Posterior vena cava (tissue), 2 donors: ENCODE results near the gene ZNF573. TPM values are rescaled to one million over a fixed set of nuclear protein-coding genes. Genes with fewer than 3 reads are reported as not detected.
"Not testable (repeated sequence)": the region's sequence is repeated elsewhere in the genome, so short reads cannot be mapped to it uniquely, and the experiment has no call there.

Source experiments
- DNase-seq: peaks from one replicate; pipeline ENCODE4 v3.0.0-alpha.2; 2020; ENCODE audit warnings: low spot score
- intact Hi-C, 2 donors: fragments of 100-400 bp; cut with DNase I; formaldehyde crosslinking; loops; one replicate each; pipeline versions ENCODE4 v1.14.1 to v1.14.2; 2022 to 2023
- long read RNA-seq, 2 donors: library from polyadenylated mRNA; unstranded; transcript quantifications; one replicate each; pipeline ENCODE4 v2.0.0, GENCODE V29; 2020 to 2021
- total RNA-seq, 2 donors: library from RNA; stranded (reverse); fragmentation: NEBNext Ultra II Directional; extraction: Animal tissue kit (Norgen Biotek cat#: 25700); gene quantifications; one replicate each; pipeline ENCODE4 v1.2.1, GENCODE V29; 2021
- donor health status: DM: yes; HTN: yes; CAD: no.
- donor health status: DM: yes; HTN: yes; CAD: no.

Gene ZNF573
- 10 to 100 TPM in 1 of 2 donors, 1 to 10 TPM in 1; 9.9 to 11.8 TPM for total RNA-seq
- long read RNA-seq, donor 1, partial matches to known transcripts, result 0 of 7 reads
- long read RNA-seq, donor 1, other reads (novel, unspliced or antisense), result 5 of 7 reads
- long read RNA-seq, donor 2, partial matches to known transcripts, result 0 of 2 reads
- long read RNA-seq, donor 2, other reads (novel, unspliced or antisense), result 1 of 2 reads

GRCh38 chr19:37779127-37780005 lies at the start of gene ZNF573:
TSS of gene ZNF573 (minus strand) at chr19:37779586. CDS start at chr19:37773729, 5,857 bp downstream.
- DNase-seq, result peak; percentile 94
- intact Hi-C loops, result no loop called here

DNA sequence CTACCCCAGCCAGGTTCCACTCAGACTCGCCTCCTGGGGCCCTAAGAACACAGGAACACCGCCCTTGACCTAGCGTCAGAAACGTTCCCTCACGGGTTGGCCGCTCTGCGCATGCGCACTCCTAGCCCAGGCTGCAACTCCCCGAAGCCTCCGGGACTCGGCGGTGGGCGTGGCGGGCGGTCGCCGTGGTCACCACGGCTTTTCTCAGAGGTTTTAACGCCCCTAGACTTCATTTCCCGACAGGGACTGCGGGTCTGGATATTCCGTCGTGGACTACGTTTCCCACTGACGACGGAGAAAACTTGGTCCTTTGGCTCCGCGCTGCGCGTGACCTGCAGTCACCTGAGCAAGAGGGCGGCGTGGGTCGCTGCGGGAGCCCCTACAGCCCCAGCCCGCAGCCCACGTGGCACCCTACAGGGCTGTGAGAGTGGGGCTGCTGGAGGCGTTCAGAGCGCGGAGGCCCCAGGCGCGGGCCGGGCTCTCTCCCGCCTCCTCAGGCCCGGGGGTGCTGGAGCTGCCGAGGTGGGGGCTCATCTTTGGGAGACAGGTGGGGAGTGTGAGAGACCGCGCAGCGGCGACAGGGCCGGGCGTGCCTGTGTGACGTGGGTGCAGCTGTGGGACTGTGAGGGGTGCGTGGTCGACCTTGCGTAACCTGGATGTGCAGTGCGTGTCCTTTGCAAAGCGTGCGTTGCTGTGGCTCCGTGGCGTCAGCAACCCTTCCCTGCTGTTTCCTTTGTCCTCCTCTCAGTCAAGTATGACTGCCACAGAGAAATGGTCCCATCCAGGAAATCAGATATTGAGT lies 38.0 kb upstream of the ZNF573 start:
- DNase-seq, result peak; percentile 92
- intact Hi-C loops, result no loop called here

DNA sequence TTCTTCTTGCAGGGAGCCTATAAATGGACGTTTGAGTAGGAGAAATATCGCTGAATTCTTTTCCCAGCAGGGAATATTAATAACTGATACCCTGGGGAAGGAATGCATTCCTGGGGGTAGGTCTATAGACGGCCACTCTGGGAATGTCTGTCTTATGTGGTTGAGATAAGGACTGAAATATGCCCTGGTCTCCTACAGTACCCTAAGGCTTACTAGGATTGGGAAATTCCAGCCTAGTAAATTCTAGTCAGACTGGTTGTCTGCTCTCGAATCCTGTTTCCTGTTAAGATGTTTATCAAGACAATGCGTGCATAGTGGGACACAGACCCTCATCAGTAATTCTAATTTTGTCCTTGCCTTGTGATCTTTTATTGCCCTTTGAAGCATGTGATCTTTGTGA lies 36.2 kb upstream of the ZNF573 start:
- intact Hi-C loops, DNase-seq: not testable (repeated sequence)

GRCh38 chr19:37813340-37813739 lies 34.0 kb upstream of the ZNF573 start:
- intact Hi-C loops, result no loop called here

DNA sequence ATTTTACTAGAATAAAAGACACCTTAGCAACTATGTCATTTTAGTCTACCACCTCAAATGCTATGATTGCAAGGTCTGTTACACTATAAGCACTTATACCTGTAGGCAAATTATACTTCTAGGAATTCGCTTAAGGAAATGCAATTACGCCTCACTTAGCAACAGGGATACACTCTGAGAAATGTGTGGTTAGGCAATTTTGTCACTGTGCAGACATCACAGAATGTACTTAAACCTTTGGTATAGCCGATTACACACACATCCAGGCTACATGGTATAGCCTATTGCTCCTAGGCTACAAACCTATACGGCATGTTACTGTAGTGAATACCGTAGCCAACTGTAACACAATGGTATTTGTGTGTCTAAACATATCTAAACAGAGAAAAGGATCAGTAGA lies 30.0 kb upstream of the ZNF573 start:
- intact Hi-C loops, result no loop called here

More at GRCh38 chr19:37813340-37813739, 34.0 kb upstream of the ZNF573 start:
- DNase-seq, result no peak

GRCh38 chr19:37803249-37803840 lies 24.0 kb upstream of the ZNF573 start:
- intact Hi-C loops, result no loop called here
- DNase-seq, result no peak

More for the DNA sequence above, 30.0 kb upstream of the ZNF573 start:
- DNase-seq, result no peak

DNA sequence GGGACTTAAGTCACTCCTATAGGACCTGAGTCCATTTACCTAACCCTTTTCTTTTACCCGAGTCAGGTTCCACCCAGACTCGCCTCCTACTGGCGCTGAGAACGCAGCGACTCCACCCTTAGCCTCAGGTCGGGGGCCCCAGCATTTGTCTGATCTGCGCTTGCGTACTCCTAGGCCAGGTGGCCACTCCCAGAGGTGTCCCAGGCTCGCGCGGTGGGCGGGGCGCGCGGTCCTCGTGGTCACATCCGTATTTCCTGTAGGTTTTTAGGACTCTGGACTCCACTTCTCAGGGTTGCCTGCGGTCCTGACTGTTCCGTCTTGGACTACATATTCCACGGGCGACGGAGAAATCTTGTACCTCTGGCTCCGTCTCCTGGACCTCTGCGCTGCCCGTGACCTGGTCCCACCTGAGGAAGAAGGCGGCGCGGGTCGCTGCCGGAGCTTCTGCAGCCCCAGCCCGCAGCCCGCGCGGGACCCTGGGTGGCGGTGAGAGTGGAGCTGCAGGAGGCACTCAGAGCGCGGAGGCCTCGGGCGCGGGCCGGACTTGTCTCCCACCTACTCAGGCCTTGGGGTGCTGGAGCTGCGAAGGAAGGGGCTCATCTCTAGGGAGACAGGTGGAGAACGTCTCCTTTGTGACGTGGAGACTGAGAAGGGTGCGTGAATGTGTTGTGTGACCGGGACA lies 11.0 kb upstream of the ZNF573 start:
- intact Hi-C loops, result no loop called here
- no peak for DNase-seq

DNA sequence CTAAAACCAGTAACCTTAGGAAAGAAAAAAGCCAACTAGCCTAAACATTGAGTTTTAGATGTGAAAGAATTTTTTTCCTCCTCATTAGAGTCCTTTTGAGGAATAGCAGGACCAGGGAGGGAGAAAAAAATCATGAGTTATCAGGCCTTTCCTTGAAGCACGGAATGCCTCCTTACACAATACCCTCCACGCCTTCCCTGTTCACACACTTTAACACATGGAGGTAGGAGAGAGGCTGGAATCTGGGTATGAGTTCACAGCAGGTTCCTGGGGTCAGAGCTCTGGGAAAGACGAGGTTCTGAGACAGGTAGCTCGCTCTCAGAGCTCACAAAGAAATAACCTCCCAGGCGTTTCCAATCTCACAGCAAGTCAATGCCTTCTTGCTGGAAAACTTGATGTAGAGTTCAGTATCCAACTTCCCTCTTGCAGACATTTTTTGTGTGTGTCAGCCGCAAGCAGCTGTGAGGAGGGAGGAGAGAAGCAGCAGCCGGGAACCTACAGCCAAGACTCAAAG lies 716 bp downstream of the ZNF573 start:
- intact Hi-C loops, result no loop called here
- no peak for DNase-seq

- no peak for DNase-seq
- intact Hi-C loops, result no loop called here
These were observed 8.4 kb downstream of the ZNF573 start for GRCh38 chr19:37770985-37771384.

GRCh38 chr19:37763488-37763887 lies 15.9 kb downstream of the ZNF573 start:
- intact Hi-C loops, result no loop called here
- DNase-seq, result no peak

- DNase-seq, intact Hi-C loops: not testable (repeated sequence)
These were observed 21.7 kb downstream of the ZNF573 start for GRCh38 chr19:37757683-37758082.

DNA sequence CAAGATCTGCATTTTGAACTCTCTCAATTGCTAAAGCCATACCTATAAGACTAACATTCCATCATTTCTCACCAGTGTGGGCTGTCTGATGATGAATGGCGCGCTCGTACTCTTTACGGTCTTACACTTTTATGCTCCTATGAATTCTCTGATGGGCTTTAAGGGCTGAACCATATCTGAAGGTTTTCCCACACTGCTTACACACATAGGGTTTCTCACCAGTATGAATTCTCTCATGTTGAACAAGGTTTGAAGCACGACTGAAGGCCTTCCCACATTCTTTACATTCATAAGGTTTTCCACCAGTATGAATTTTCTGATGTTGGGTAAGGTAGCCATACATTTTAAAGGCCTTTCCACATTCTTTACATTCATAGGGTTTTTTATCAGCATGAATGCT lies 41.0 kb downstream of the ZNF573 start:
- intact Hi-C loops, result no loop called here
- no peak for DNase-seq

DNA sequence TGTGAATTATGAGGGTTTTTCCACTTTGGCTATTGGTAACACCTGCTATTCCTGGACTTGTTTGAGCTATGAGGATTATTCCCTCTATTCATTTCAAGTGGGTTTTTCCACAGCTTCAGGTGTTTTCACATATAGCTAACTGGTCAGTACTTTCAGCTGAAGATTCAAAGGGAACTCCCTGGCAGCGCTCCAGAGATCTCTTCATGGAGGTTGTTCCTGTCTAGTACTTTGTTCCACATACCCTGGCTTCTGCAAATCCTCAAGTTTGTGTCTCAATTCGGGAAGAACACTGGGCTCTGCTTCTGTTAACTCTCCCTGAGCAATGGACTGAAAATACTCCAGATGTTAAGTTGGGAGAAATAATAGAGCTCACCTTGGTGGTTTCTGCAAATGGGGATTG lies 54.2 kb downstream of the ZNF573 start:
- DNase-seq, result no peak

GRCh38 chr19:37719927-37720265 lies 59.5 kb downstream of the ZNF573 start:
- no peak for DNase-seq
- intact Hi-C loops, result no loop called here

More for the DNA sequence above, 54.2 kb downstream of the ZNF573 start:
- intact Hi-C loops, result no loop called here

DNA sequence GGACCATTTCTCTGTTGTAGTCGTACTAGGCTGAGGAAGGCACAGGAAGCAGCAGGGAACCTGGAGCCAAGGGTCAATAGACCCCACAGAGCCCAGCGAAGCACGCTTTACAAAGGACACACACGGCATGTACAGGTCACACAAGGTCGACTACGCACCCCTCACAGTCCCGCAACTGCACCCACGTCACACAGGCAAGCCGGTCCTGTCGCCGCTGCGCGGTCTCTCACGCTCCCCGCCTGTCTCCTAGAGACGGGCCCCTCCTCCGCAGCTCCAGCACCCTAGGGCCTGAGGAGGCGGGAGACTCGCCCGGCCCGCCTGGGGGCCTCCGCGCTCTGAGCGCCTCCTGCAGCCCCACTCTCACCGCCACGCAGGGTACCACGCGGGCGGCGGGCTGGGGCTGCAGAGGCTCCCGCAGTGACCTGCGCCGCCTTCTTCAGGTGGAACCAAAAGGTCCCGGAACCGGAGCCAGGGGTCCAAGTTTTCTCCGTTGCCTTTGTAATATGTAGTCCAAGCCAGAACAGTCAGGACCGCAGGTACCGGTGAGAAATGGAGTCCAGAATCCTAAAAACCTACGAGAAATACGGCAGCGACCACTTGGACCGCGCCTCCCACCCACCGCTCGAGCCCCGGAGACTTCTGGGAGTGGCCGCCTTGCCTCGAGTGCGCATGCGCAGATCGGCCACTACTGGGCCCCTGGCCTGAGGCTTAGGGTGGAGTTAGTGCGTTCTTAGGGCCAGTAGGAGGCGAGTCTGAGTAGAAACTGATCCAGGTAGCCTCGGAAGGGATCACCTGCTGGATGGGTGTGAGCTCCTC lies 60.1 kb downstream of the ZNF573 start, which contains the start of gene ZNF607:
Gene ZNF607, minus strand, starts transcription at position 651 of the 816 bp plus-strand sequence. CDS start 8,143 bp downstream, outside the sequence.
- intact Hi-C loops, result no loop called here
- peak; percentile 97 for DNase-seq

GRCh38 chr19:37718304-37718703 lies 61.1 kb downstream of the ZNF573 start:
- intact Hi-C loops, result no loop called here
- DNase-seq, result no peak

DNA sequence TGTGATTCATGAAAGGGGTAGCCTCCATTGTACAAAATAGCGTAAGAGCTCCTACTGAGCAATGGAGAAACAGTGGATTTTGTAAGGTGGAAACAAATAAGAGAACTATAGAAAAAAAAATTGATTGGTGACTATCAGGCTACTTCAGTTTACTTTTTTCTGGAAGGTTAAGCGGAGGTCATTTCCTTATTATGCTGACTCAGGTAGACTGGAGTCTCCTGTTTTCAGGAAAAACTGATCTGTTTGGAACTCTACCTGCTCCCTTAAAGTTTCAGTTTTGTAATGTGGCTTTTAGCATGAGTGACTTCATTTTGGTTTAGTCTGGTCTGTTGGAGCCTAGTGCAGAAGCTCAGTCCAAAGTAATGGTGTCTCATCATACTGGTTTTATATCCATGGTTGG lies 63.2 kb downstream of the ZNF573 start:
- intact Hi-C loops, result no loop called here
- no peak for DNase-seq

- no peak for DNase-seq
- intact Hi-C loops, result no loop called here
These were observed 73.3 kb downstream of the ZNF573 start for GRCh38 chr19:37706052-37706605.
